Measurements from ENCODE around the gene DBF4. TPM values are rescaled to one million over a fixed set of nuclear protein-coding genes. Genes with fewer than 3 reads are reported as not detected.
"Not testable (repeated sequence)": the region's sequence is repeated elsewhere in the genome, so short reads cannot be mapped to it uniquely, and the experiment has no call there.

The DBF4 gene
- total RNA-seq, 1 donor from 2014 or later, result 92.3 TPM

GRCh38 chr7:87933953-87934698, 57.8 kb downstream of the DBF4 start, which contains the start of gene ADAM22:
Gene ADAM22 (plus strand): TSS chr7:87934251. CDS start chr7:87934466, 215 bp downstream.
- peak within 1 kb of the TSS; percentile 83 for H3K27ac Mint-ChIP-seq (ENCODE audit: unreplicated experiment)
- H3K36me3 Mint-ChIP-seq (ENCODE audit: low read depth), result no peaks in the 10 kb centered on the region
- no peak for TF ChIP-seq CTCF (conservative IDR thresholded peaks at IDR 0.05)
- peak within 1 kb of the TSS; percentile 90 for H3K4me3 Mint-ChIP-seq
- no peaks in the 10 kb centered on the region for H3K9me3 Mint-ChIP-seq
- H3K27me3 Mint-ChIP-seq (ENCODE audit: low read depth), result peaks cover 40% of the 10 kb centered on the region
- peaks cover 18% of the 10 kb centered on the region for H3K4me1 Mint-ChIP-seq
- peak; percentile 82 for DNase-seq (ENCODE audit: low read depth, low spot score)

- Mint-ChIP-seq H3K27me3 (ENCODE audit: low read depth) (peaks cover 36% of the 10 kb centered on the region), H3K4me3 (peak overlapping the region; percentile 90), H3K9me3 (no peaks in the 10 kb centered on the region), H3K27ac (ENCODE audit: unreplicated experiment) (peak overlapping the region; percentile 83), H3K36me3 (ENCODE audit: low read depth) (no peaks in the 10 kb centered on the region), H3K4me1 (peaks cover 18% of the 10 kb centered on the region)
- TF ChIP-seq CTCF (conservative IDR thresholded peaks at IDR 0.05), result no peak
- peak; percentile 8 for DNase-seq (ENCODE audit: low read depth, low spot score)
Observed at GRCh38 chr7:87934699-87935383, 58.5 kb downstream of the DBF4 start.

- H3K9me3 Mint-ChIP-seq, result no peaks in the 10 kb centered on the region
- DNase-seq (ENCODE audit: low read depth, low spot score), result no peak
- H3K36me3 Mint-ChIP-seq (ENCODE audit: low read depth), result no peaks in the 10 kb centered on the region
- H3K4me3 Mint-ChIP-seq, result peak overlapping the region; percentile 84
- peaks cover 32% of the 10 kb centered on the region for H3K27me3 Mint-ChIP-seq (ENCODE audit: low read depth)
- no peak for TF ChIP-seq CTCF (conservative IDR thresholded peaks at IDR 0.05)
- peaks cover 18% of the 10 kb centered on the region for H3K4me1 Mint-ChIP-seq
- no peak overlapping the region for H3K27ac Mint-ChIP-seq (ENCODE audit: unreplicated experiment)
Observed at GRCh38 chr7:87935384-87935706, 59.1 kb downstream of the DBF4 start.

GRCh38 chr7:87941138-87941537, 64.8 kb downstream of the DBF4 start:
- H3K4me3 Mint-ChIP-seq, result no peak overlapping the region
- no peaks in the 10 kb centered on the region for H3K9me3 Mint-ChIP-seq
- no peaks in the 10 kb centered on the region for H3K27me3 Mint-ChIP-seq (ENCODE audit: low read depth)
- no peak for TF ChIP-seq CTCF (conservative IDR thresholded peaks at IDR 0.05)
- no peak overlapping the region for H3K27ac Mint-ChIP-seq (ENCODE audit: unreplicated experiment)
- no peaks in the 10 kb centered on the region for H3K4me1 Mint-ChIP-seq
- H3K36me3 Mint-ChIP-seq (ENCODE audit: low read depth), result no peaks in the 10 kb centered on the region
- no peak for DNase-seq (ENCODE audit: low read depth, low spot score)

- no peak for DNase-seq (ENCODE audit: low read depth, low spot score)
- Mint-ChIP-seq H3K27ac (ENCODE audit: unreplicated experiment) (no peak overlapping the region), H3K36me3 (ENCODE audit: low read depth) (peaks cover 2% of the 10 kb centered on the region), H3K4me1 (peaks cover 5% of the 10 kb centered on the region), H3K9me3 (no peaks in the 10 kb centered on the region), H3K27me3 (ENCODE audit: low read depth) (no peaks in the 10 kb centered on the region), H3K4me3 (no peak overlapping the region)
- no peak for TF ChIP-seq CTCF (conservative IDR thresholded peaks at IDR 0.05)
Observed at GRCh38 chr7:87944547-87944946, 68.3 kb downstream of the DBF4 start.

- H3K4me1 Mint-ChIP-seq; H3K9me3 Mint-ChIP-seq; H3K36me3 Mint-ChIP-seq (ENCODE audit: low read depth); H3K4me3 Mint-ChIP-seq; H3K27me3 Mint-ChIP-seq (ENCODE audit: low read depth); H3K27ac Mint-ChIP-seq (ENCODE audit: unreplicated experiment); DNase-seq (ENCODE audit: low read depth, low spot score): not testable (repeated sequence)
Observed at GRCh38 chr7:87945926-87946325, 69.6 kb downstream of the DBF4 start.

Measured in neural crest cell (in vitro differentiated cells).